ENCODE data around the gene MYH14.

- TF ChIP-seq CTCF (conservative IDR thresholded peaks at IDR 0.05) (no peak), ZFX (IDR thresholded peaks at IDR 0.05) (no peak)
These were observed 501 bp upstream of the MYH14 start for GRCh38 chr19:50202962-50203280.
